GM19468 (cell line): Measurements from ENCODE around the gene ANO1.

Experiments
- ATAC-seq: cut with Tn5 transposase; IDR thresholded peaks from one replicate; pipeline ENCODE4 v1.9.1; 2021; ENCODE audit warnings: mild to moderate bottlenecking, moderate library complexity, moderate number of reproducible peaks; ENCODE audit not compliant: unreplicated experiment; ENCODE audit errors: extremely low read depth

ANO1 gene

GRCh38 chr11:70109903-70110302, 31.8 kb downstream of the ANO1 start:
- ATAC-seq, result no peak

DNA sequence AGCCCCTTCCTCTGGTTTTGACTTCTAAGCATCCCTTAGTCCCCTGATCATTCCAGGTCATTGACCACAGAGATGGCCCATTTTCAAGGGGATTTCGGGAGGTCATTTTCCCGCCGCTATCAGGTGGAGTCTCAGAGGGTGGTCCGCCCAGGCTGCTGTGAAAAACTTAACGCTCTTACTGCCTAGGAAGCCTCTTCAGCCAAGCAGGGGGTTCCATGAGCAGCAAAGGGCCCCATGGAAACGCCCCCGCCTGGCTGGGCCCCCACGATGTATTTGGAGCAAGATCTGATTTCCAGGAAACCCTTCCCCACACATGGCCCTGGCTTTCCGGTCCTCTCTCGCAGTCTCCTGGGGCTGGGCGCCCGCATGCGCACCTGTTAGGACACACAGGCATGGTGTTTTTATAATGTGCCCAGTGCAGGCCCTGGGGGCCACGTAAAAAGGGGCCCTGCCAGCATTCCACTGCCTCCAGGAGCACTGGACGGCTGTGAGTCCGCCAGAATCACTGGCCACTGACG, 32.5 kb downstream of the ANO1 start:
- no peak for ATAC-seq

DNA sequence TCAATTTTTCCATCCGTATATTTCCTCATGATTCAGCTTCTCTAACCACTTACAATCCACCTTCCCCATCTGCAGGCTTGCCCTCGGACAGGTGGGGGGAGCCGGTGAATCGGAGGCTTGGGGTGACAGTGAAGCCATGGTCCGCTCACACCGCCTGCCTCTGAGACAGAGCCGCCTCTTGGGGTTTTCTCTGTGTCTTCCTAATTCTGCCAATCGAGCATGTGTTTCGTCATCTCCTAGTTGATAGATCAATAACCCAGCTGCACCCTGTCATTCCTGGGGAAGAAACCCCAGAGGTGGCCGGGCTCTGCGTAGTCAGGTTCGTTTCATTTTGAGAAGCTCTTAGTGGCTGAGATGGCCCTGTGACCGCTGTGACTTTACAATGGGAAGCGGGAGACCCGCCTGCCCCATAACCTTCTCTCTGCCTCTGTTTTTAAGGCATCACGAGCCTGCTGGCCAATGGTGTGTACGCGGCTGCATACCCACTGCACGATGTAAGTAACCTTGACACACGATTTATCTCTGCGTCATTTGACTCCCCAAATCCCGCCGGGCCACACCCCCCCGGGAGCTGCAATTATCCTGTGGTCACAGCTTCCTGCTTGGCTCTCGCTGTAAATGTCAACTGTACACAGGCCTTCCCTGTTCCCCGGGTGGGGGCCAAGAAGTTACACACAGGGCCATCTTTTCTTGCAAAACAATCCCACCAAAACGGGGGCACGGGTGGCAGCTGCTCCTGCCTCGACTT, 33.3 kb downstream of the ANO1 start:
- ATAC-seq, result no peak

DNA sequence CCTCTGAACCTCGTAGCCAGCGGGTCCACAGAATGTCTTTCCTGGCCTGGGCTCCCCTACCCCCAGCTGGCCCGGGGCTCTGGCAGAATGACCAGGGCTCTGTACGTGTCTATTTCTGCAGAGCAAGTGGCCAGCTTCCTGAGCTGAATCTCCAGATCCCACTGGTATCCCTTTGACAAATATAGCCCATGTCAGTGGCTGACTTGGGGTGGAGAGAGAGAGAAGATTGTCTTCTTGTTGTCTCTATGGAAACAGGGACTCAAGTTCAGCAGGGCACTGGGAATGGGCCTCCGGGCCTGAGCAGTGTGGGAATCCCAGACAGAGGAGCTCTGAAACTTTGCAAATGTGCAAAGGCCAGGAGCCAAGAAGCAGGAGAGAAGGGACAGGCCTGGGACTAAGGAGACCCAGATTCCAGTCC, 33.9 kb downstream of the ANO1 start:
- ATAC-seq, result no peak

DNA sequence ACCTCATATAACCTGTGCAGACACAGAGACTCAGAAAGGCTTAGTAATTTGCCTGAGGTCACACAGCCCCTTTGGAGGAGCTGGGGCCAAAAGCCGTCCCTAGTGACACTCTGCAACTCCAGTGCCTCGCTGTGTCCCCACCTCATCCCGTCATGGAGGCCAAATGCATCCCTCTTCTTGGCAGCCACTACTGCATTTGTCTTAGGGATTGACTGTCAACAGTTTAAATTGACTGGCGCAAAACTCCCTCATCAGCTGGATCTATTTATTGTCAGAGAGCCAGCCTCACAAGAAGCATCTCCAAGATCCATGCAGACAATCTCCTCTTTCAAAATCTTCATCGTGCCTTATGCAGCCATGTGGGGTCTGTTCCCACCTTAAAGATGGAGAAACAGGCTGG, 35.7 kb downstream of the ANO1 start:
- no peak for ATAC-seq

DNA sequence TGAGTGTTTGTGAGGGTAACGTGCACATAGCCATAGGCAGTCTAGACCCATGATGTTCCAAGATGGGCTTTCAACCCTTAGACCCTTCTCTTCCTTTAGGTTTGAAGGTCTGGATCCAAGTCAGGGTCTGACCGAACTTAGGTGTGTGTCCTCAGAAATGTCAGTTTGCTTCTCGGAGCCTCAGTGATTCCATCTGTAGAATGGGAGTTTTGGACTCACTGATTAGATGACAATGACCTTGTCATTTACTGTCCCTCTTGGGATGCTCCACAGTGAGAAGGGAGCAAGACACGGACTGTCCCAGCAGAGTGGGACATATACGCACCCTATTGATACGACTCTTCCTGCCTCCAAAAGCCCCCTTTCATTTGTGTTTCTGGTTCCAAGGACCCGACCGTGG, 37.7 kb downstream of the ANO1 start:
- ATAC-seq, result no peak

GRCh38 chr11:70116386-70117065, 38.4 kb downstream of the ANO1 start:
- ATAC-seq, result no peak

- no peak for ATAC-seq
Measured at GRCh38 chr11:70117567-70118145, 39.5 kb downstream of the ANO1 start.

DNA sequence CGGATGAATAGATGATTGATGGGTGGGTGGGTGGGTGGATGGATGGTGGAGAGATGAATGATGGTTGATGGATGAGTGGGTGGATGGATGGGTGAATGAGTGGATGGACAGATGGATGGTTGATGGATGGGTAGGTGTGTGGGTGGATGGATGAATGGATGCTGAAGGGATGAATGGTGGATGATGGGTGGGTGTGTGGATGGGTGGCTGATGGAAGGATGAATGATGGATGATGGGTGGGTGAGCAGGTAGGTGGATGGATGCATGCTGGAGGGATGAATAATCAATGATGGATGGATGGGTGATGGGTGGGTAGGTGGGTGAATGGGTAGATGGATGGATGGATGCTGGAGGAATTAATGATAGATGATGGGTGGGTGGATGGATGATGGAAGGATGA, 40.5 kb downstream of the ANO1 start:
- ATAC-seq, result no peak

DNA sequence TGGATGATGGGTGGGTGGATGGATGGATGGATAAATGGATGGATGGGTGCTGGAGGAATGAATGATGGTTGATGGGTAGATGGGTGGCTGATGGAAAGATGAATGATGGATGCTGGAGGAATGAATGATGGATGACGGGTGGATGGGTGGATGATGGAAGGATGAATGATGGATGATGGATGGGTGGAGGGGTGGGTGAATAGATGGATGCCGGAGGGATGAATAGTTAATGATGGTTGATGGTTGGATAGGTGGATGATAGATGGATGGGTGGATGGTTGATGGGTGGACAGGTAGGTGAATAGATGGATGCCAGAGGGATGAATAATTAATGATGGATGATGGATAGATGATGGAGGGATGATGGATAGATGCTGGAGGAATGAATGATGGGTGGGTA, 41.4 kb downstream of the ANO1 start:
- no peak for ATAC-seq

- no peak for ATAC-seq
Measured at GRCh38 chr11:70120674-70121073, 42.6 kb downstream of the ANO1 start.

DNA sequence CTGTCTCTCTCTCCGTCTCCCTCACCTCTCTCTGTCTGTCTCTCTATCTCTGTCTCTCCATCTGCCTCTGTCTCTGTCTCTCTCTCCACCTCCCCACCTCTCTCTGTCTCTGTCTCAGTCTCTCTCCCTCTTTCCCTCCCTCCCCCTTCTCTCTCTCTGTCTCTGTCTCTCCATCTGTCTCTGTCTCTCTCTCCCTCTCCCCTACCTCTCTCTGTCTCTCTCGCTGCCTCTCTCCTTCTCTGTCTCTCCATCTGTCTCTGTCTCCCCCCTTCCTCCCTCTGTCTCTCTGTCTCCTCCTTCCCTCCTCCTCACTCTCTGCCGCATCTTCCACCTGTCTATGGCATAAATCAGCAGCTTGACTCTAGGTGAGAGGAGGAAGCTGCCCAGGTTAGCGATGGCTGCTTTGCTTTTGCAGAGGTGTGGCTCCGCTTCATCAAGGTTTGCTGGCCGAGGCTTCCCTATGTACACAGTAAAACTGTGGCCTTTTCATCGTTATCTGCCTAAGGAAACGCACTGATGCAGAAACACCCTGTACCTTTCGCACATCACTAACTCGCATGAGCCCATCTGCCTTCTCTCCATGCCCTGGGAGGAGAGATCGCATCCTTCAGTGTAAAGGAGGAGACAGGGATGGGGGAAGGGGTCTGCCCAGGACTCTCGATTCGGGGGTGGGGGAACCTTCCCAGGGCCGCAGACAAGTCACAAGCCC, 44.5 kb downstream of the ANO1 start:
- ATAC-seq, result no peak

DNA sequence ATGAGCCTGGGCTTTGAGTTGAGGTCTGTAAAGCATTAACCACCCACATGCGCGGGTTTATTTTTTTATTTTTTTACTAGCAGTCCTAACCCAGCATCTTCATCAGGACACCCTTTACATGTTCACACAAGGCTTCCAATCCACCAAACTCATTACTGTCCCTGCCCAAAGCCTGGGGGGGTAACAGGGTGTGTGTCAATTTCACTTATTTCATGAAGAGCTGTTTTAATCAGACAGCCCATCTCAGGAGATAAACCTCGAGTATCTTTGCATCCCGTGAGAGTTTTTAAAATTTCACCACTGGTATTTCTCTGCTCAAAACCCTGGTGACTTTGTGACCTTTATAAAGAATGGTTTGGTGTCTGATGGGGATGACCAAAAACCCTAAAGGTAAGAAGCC, 45.6 kb downstream of the ANO1 start:
- no peak for ATAC-seq

DNA sequence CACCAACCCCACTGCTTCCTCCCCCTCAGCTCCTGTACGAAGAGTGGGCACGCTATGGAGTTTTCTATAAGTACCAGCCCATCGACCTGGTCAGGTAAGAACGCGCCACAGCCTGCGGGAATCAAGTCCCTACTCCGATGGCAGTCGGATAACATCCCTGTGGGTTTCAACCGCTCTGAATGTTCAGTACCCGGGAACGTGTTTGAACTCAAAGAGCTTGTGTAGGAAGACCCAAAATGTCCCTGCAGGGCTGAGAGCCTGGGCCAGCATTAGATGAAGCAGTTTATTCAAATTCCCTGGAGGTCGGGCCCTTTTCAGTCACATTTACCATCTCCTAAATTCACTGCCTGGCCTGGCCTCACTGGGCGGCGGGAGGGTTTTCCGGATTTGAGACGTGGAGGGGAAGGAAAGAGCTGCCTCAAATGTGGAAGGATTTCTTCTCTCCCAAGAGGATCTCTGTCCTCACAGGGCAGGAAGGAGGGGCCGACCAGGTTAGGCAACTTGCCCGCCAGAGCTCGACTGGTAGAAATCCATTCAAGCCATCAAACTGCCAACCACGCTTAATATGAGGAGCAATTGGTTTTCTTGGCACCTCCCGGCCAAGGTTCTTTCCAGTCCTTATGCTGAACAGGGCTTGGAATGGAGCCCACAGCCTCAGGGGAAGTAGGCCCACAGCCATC, 46.3 kb downstream of the ANO1 start:
- ATAC-seq, result no peak

DNA sequence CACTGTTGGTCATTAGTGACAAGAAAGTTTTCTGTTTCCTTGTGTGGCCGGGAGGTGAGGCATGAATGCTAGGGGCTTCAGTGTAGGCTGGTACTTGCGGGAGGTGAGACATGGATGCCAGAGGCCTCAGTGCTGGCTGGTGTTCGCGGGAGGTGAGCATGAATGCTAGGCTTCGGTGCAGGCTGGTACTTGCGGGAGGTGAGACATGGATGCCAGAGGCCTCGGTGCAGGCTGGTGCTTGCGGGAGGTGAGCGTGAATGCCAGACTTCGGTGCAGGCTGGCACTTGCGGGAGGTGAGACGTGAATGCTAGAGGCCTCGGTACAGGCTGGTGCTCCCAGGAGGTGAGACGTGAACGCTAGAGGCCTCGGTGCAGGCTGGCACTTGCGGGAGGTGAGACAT, 48.4 kb downstream of the ANO1 start:
- ATAC-seq, result no peak

- ATAC-seq, result no peak
Measured at GRCh38 chr11:70127653-70128434, 49.7 kb downstream of the ANO1 start.

DNA sequence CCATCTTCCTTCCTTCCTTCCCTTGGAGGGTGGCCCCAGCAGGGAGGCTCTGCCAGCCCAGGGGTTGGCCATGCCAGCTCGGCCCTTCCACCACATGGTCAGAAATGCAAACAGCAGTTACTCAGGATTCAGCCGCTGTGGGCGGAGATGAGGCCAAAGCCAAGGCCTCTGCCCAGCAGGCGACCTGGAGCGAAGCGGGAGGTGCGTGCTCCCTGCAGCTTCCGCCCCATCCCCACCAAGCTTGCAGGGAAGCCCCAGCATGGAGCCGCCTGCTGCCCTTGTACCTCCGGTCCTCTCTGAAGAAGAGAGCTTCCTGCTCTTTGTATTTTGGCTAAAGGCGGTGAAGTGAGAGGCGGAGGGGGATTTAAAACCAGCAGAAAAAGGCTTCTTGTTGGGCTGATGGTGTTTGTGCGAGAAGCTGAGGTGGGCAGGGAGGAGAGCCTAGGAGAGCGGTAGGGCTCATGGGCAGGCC, 50.4 kb downstream of the ANO1 start:
- no peak for ATAC-seq

DNA sequence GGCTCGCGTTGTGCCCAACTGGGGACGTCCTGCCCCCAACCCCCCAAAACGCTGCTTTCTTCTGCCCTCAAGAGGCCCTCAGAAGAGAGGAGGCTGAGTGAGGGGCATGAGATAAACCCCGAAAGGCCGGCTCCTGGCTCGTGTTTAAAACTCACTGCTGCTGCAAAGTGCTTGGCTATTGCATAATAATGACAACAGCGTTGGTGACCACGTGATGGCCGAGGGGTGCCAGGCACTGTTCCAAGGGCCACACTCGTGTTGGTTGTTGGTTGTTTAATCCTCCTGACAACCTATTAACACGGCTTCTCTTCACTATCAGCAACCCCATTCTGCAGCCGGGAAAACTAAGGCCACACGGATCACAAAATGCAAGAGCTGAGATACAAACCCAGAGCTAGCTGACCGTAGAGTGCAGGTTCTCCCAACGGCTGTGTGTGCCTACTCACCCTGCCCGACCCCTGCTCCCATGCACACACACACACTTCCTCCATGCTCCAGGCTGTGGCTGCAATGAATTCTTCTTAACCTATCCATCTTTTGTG, 51.0 kb downstream of the ANO1 start:
- no peak for ATAC-seq

- ATAC-seq, result no peak
Measured at GRCh38 chr11:70130636-70131035, 52.5 kb downstream of the ANO1 start.
